ENCODE measurements around the gene SDS.
A peak's percentile ranks its signal among the peaks of the same experiment; 100 is the strongest.
"Not testable (repeated sequence)": the region's sequence is repeated elsewhere in the genome, so short reads cannot be mapped to it uniquely, and the experiment has no call there.

SDS gene

DNA sequence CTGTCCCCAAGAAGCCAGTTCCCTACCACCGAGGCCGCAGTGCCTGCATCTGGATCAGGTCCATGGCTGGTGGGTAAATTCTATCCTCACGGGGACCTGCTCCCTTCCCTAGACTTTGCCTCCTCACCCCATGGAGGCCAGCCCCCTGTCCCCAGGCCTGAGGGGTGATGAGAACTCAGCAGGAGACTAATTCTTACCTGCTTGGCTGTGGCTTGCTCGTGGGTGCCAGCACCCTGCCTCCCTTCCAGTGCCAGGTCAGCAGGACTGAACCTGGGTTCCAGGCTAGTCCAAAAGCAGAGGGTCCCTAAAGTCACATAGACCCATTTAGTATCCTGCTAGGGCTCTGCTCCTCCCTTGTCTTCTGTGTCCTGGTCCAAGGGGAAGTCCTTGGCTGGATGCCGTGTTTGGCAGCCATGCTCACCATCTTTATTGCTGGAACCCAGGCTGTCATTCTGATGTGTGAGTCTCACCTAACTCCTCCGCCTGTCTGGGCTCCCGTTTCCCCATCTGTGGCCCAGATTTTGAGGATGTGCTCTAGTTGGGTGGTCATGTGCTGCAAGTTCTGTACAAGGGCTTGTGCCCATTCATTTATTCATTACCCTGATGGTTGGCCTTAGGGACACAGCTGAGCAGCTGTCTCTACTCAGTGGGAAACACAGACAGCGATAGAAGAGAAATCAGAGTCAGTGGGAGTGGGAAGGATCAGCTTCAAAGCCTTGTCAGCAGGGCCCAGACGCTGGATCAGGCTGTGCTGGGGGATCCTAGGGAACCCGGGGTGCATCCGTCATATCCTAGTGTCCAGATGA, 44.4 kb downstream of the SDS start:
- Mint-ChIP-seq H3K9me3 (no peaks in the 10 kb centered on the region), H3K4me1 (peaks cover 14% of the 10 kb centered on the region), H3K27ac (ENCODE audit: low read depth) (peak overlapping the region; percentile 82), H3K27me3 (no peaks in the 10 kb centered on the region), H3K4me3 (peak overlapping the region; percentile 90), H3K36me3 (ENCODE audit: insufficient read depth) (peaks cover 6% of the 10 kb centered on the region)
- ATAC-seq (replicated peaks; ENCODE audit: extremely low read depth, poor library complexity, severe bottlenecking) (no peak), DNase-seq (ENCODE audit: low spot score in 2 of 2) (no peak)

- no peaks in the 10 kb centered on the region for H3K27me3 Mint-ChIP-seq
- H3K36me3 Mint-ChIP-seq (ENCODE audit: insufficient read depth): peaks cover 6% of the 10 kb centered on the region
- H3K9me3 Mint-ChIP-seq: no peaks in the 10 kb centered on the region
- ATAC-seq (replicated peaks; ENCODE audit: extremely low read depth, poor library complexity, severe bottlenecking) (peak; percentile 94), DNase-seq (ENCODE audit: low spot score in 2 of 2) (peak; percentile 86 to 92)
- H3K4me3 Mint-ChIP-seq: peak within 1 kb of the TSS; percentile 90
- H3K27ac Mint-ChIP-seq (ENCODE audit: low read depth): peak within 1 kb of the TSS; percentile 82
- peaks cover 14% of the 10 kb centered on the region for H3K4me1 Mint-ChIP-seq
Measured at GRCh38 chr12:113358381-113359132, 45.1 kb downstream of the SDS start, which contains the start of gene PLBD2. Gene PLBD2 (plus strand): TSS chr12:113358587. CDS start chr12:113358601, 14 bp downstream.

GRCh38 chr12:113354192-113354591, 49.5 kb downstream of the SDS start:
- H3K4me1 Mint-ChIP-seq; H3K9me3 Mint-ChIP-seq; H3K4me3 Mint-ChIP-seq; DNase-seq (ENCODE audit: low spot score in 2 of 2); ATAC-seq (replicated peaks; ENCODE audit: extremely low read depth, poor library complexity, severe bottlenecking); H3K36me3 Mint-ChIP-seq (ENCODE audit: insufficient read depth); H3K27ac Mint-ChIP-seq (ENCODE audit: low read depth); H3K27me3 Mint-ChIP-seq: not testable (repeated sequence)

DNA sequence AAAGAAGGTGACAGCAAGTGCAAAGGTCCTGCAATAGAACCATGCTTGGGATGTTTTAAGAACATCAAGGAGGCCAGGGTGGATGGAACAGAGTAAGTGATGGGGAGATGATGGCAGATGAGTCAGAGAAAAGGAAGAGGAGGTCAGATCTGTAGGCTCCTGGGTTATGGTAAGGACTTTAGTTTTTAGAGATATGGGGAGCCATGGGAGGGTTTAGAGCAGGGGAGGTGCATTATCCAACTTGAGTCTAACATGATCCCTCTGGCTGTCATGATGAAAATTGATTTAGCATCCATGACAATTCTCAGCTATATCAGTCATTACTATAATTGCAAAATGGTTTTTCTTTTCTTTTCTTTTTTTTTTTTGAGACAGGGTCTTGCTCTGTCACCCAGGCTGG, 52.6 kb downstream of the SDS start:
- Mint-ChIP-seq H3K36me3 (ENCODE audit: insufficient read depth) (no peaks in the 10 kb centered on the region), H3K27me3 (peaks cover 14% of the 10 kb centered on the region), H3K4me1 (no peaks in the 10 kb centered on the region)

DNA sequence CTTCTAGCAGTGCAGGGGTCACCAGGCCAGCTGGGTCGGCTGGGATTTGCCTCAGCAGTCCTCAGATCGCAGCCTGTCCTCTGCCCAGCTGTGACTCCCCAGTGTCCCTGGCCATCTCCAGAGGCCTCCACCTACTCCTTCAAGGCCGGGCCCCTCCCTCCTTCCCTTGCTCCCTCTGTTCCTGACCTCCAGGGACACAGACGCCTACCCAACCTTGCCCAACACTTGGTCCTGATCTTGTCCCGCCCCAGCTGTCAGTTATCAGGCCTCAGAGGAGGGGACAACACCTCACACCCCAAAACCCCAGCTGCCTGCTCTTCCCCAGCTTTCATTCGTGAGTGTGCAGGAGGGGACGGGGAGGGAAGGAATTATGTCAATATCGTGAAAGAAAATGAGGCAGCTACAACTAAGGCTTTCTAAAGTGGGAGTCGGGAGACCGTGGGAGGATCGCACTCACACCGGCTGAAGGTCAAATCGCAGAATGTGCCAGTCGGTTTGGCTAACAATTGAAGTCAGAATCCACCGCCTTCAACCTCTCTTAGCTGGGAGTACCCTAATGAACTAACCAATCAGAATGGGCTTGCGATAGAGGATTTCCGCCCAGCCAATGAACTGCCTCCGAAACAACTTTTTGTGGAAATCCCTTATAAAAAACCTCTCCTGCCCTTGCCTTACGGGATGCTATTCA, 54.7 kb downstream of the SDS start:
- no peak overlapping the region for H3K4me3 Mint-ChIP-seq
- no peaks in the 10 kb centered on the region for H3K4me1 Mint-ChIP-seq
- DNase-seq (ENCODE audit: low spot score in 2 of 2) (no peak), ATAC-seq (replicated peaks; ENCODE audit: extremely low read depth, poor library complexity, severe bottlenecking) (no peak)
- peaks cover 14% of the 10 kb centered on the region for H3K27me3 Mint-ChIP-seq
- no peak overlapping the region for H3K27ac Mint-ChIP-seq (ENCODE audit: low read depth)
- H3K9me3 Mint-ChIP-seq: no peaks in the 10 kb centered on the region
- H3K36me3 Mint-ChIP-seq (ENCODE audit: insufficient read depth): no peaks in the 10 kb centered on the region

More for the DNA sequence above, 52.6 kb downstream of the SDS start:
- DNase-seq (ENCODE audit: low spot score in 2 of 2) (no peak), ATAC-seq (replicated peaks; ENCODE audit: extremely low read depth, poor library complexity, severe bottlenecking) (no peak)
- Mint-ChIP-seq H3K9me3 (no peaks in the 10 kb centered on the region), H3K27ac (ENCODE audit: low read depth) (no peak overlapping the region), H3K4me3 (no peak overlapping the region)

- no peaks in the 10 kb centered on the region for H3K4me1 Mint-ChIP-seq
- peaks cover 14% of the 10 kb centered on the region for H3K27me3 Mint-ChIP-seq
- no peak overlapping the region for H3K4me3 Mint-ChIP-seq
- H3K36me3 Mint-ChIP-seq (ENCODE audit: insufficient read depth): no peaks in the 10 kb centered on the region
- H3K9me3 Mint-ChIP-seq: no peaks in the 10 kb centered on the region
- ATAC-seq (replicated peaks; ENCODE audit: extremely low read depth, poor library complexity, severe bottlenecking) (no peak), DNase-seq (ENCODE audit: low spot score in 2 of 2) (no peak)
- no peak overlapping the region for H3K27ac Mint-ChIP-seq (ENCODE audit: low read depth)
Measured at GRCh38 chr12:113347892-113348291, 55.8 kb downstream of the SDS start.

- no peak overlapping the region for H3K4me3 Mint-ChIP-seq
- H3K27ac Mint-ChIP-seq (ENCODE audit: low read depth): no peak overlapping the region
- no peak for ATAC-seq (replicated peaks; ENCODE audit: extremely low read depth, poor library complexity, severe bottlenecking)
- no peaks in the 10 kb centered on the region for H3K4me1 Mint-ChIP-seq
- no peak for DNase-seq (ENCODE audit: low spot score in 2 of 2)
- H3K27me3 Mint-ChIP-seq: peaks cover 14% of the 10 kb centered on the region
- no peaks in the 10 kb centered on the region for H3K9me3 Mint-ChIP-seq
- no peaks in the 10 kb centered on the region for H3K36me3 Mint-ChIP-seq (ENCODE audit: insufficient read depth)
Measured at GRCh38 chr12:113347107-113347506, 56.6 kb downstream of the SDS start.

DNA sequence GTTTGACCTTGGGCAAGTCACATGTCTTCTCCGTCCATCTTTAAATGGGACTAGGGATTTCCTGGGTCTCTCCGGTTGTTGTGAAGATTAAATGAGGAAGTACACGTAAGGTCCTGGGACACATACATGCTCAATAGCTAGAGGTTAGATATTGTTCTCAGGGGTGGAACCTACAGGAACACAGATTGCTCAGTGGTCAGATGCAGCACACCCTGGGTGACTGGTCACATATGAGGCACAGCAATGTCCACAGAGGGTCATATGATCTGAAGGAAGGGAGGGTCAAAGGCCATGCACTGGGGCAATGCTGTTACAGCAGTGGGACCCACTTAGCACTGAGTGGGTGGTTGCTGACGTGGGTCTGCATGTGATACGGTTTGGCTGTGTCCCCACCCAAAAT, 57.3 kb downstream of the SDS start:
- DNase-seq (ENCODE audit: low spot score in 2 of 2) (no peak), ATAC-seq (replicated peaks; ENCODE audit: extremely low read depth, poor library complexity, severe bottlenecking) (no peak)
- H3K4me1 Mint-ChIP-seq: no peaks in the 10 kb centered on the region
- H3K4me3 Mint-ChIP-seq: no peak overlapping the region
- no peaks in the 10 kb centered on the region for H3K9me3 Mint-ChIP-seq
- no peak overlapping the region for H3K27ac Mint-ChIP-seq (ENCODE audit: low read depth)
- H3K27me3 Mint-ChIP-seq: peaks cover 14% of the 10 kb centered on the region
- H3K36me3 Mint-ChIP-seq (ENCODE audit: insufficient read depth): no peaks in the 10 kb centered on the region

- Mint-ChIP-seq H3K4me3 (no peak overlapping the region), H3K4me1 (no peaks in the 10 kb centered on the region), H3K27me3 (peaks cover 14% of the 10 kb centered on the region), H3K36me3 (ENCODE audit: insufficient read depth) (no peaks in the 10 kb centered on the region), H3K9me3 (no peaks in the 10 kb centered on the region), H3K27ac (ENCODE audit: low read depth) (no peak overlapping the region)
- ATAC-seq (replicated peaks; ENCODE audit: extremely low read depth, poor library complexity, severe bottlenecking): no peak
- no peak for DNase-seq (ENCODE audit: low spot score in 2 of 2)
Measured at GRCh38 chr12:113345318-113345717, 58.4 kb downstream of the SDS start.

All from central memory CD8-positive, alpha-beta T cell (primary cell).